ENCODE measurements around the gene HMGB4.

DNA sequence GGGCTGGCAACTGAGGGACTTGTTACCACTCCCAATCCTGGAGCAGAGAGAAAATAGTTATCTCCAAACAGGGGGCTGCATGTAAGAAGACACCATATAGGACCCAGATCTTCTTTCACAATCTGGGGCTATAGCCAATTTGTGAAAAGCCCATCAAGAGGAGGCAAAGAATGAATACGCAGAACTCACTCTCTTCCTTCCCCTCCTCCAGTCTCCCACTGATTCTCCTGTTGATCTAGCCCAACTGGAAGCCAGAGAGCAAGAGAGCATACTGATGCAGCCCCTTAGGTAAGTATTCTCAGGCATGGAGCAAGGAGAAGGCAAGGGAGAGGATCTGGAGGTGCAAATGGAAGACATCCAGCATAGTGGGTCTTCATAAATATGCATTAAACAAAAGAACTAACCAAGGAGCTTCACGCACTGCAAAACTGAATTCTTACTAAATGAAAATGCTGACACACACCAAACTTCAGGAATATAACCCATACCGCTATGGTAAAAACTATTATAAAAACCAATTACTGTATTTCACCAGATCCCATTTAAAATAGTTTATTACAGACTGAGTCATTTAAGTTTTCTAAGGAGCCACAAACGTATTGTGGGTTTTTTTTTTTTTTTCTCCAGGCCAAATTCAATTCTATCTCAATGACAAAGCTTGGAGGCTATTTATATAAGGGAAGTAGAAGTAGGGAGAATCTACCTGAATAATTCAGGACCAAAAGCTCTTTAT lies 15.5 kb upstream of the HMGB4 start:
- TF ChIP-seq, protein P1, sequence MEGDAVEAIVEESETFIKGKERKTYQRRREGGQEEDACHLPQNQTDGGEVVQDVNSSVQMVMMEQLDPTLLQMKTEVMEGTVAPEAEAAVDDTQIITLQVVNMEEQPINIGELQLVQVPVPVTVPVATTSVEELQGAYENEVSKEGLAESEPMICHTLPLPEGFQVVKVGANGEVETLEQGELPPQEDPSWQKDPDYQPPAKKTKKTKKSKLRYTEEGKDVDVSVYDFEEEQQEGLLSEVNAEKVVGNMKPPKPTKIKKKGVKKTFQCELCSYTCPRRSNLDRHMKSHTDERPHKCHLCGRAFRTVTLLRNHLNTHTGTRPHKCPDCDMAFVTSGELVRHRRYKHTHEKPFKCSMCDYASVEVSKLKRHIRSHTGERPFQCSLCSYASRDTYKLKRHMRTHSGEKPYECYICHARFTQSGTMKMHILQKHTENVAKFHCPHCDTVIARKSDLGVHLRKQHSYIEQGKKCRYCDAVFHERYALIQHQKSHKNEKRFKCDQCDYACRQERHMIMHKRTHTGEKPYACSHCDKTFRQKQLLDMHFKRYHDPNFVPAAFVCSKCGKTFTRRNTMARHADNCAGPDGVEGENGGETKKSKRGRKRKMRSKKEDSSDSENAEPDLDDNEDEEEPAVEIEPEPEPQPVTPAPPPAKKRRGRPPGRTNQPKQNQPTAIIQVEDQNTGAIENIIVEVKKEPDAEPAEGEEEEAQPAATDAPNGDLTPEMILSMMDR (IDR thresholded peaks at IDR 0.05; ENCODE audit: low read length), result no peak
- TF ChIP-seq EZH2 (optimal IDR thresholded peaks at IDR 0.05; ENCODE audit: low read depth, low read length), result no peak
